Dendritic cell treated with granulocyte-macrophage colony-stimulating factor and Interleukin-4, amounts not matched to agents 40 ng/mL and 50 ng/mL, for 4 days (primary cell): Measurements from ENCODE around the gene RSPRY1.

Experiments used
- H3K27ac Mint-ChIP-seq: one replicate; pipeline ENCODE4 v1.8.0; 2022; ENCODE audit warnings: mild to moderate bottlenecking, mixed read lengths
- H3K27me3 Mint-ChIP-seq: one replicate; pipeline ENCODE4 v1.8.0; 2022; ENCODE audit warnings: mild to moderate bottlenecking, mixed read lengths
- H3K36me3 Mint-ChIP-seq: one replicate; pipeline ENCODE4 v1.8.0; 2022; ENCODE audit warnings: low read depth, mixed read lengths
- H3K4me1 Mint-ChIP-seq: one replicate; pipeline ENCODE4 v1.8.0; 2022; ENCODE audit warnings: low read depth, mixed read lengths
- H3K4me3 Mint-ChIP-seq: one replicate; pipeline ENCODE4 v1.8.0; 2022; ENCODE audit warnings: mild to moderate bottlenecking, moderate library complexity, mixed read lengths
- H3K9me3 Mint-ChIP-seq: one replicate; pipeline ENCODE4 v1.8.0; 2022; ENCODE audit warnings: mixed read lengths
- intact Hi-C: fragments of 100-400 bp; cut with micrococcal nuclease; formaldehyde crosslinking; loops from one replicate; pipeline ENCODE4 v1.15.0; 2022

The RSPRY1 gene

DNA sequence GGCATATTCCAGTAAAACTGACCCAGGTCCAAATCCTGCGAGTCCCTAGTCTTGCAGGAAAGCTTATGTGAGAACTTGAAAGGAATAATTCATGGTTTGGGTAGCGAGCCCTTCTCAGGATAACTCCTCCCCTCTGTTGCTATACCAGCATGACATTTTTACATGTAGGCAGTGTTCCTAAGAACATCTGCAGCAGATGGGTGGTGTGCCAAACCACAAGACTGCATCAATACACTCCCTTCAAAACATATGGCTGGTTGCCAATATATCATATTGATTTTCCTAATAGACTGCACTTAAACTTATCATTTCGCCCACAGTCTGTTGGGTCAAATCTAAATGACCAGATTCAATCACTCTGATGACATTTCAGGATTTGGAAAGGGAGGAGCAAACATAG, 20.2 kb upstream of the RSPRY1 start:
- Mint-ChIP-seq H3K4me1 (peaks cover 22% of the 10 kb centered on the region), H3K9me3 (no peaks in the 10 kb centered on the region), H3K27ac (peak overlapping the region; percentile 60), H3K4me3 (no peak overlapping the region), H3K36me3 (peaks cover 86% of the 10 kb centered on the region), H3K27me3 (no peaks in the 10 kb centered on the region)
- intact Hi-C loops = loop anchor here (10.0 kb wide), 1 partner anchor 201 kb away; the partner anchor contains the start of gene CETP

GRCh38 chr16:57166451-57166850, 19.7 kb upstream of the RSPRY1 start:
- Mint-ChIP-seq H3K36me3 (peaks cover 86% of the 10 kb centered on the region), H3K4me1 (peaks cover 22% of the 10 kb centered on the region), H3K4me3 (no peak overlapping the region), H3K27me3 (no peaks in the 10 kb centered on the region), H3K27ac (peak overlapping the region; percentile 60), H3K9me3 (no peaks in the 10 kb centered on the region)
- intact Hi-C loops = loop anchor here (10.0 kb wide), 1 partner anchor 202 kb away; the partner anchor contains the start of gene CETP

- peak overlapping the region; percentile 60 for H3K27ac Mint-ChIP-seq
- no peaks in the 10 kb centered on the region for H3K27me3 Mint-ChIP-seq
- peaks cover 86% of the 10 kb centered on the region for H3K36me3 Mint-ChIP-seq
- H3K9me3 Mint-ChIP-seq = no peaks in the 10 kb centered on the region
- H3K4me3 Mint-ChIP-seq = no peak overlapping the region
- intact Hi-C loops = loop anchor here (10.0 kb wide), 1 partner anchor 202 kb away; the partner anchor contains the start of gene CETP
- H3K4me1 Mint-ChIP-seq = peaks cover 22% of the 10 kb centered on the region
Measured at GRCh38 chr16:57166951-57167350, 19.2 kb upstream of the RSPRY1 start.

GRCh38 chr16:57167538-57167937, 18.6 kb upstream of the RSPRY1 start:
- H3K9me3 Mint-ChIP-seq = no peaks in the 10 kb centered on the region
- H3K27ac Mint-ChIP-seq = no peak overlapping the region
- H3K4me1 Mint-ChIP-seq = peaks cover 22% of the 10 kb centered on the region
- intact Hi-C loops = loop anchor here (10.0 kb wide), 1 partner anchor 203 kb away; the partner anchor contains the start of gene CETP
- H3K27me3 Mint-ChIP-seq = no peaks in the 10 kb centered on the region
- H3K4me3 Mint-ChIP-seq = no peak overlapping the region
- peaks cover 86% of the 10 kb centered on the region for H3K36me3 Mint-ChIP-seq

DNA sequence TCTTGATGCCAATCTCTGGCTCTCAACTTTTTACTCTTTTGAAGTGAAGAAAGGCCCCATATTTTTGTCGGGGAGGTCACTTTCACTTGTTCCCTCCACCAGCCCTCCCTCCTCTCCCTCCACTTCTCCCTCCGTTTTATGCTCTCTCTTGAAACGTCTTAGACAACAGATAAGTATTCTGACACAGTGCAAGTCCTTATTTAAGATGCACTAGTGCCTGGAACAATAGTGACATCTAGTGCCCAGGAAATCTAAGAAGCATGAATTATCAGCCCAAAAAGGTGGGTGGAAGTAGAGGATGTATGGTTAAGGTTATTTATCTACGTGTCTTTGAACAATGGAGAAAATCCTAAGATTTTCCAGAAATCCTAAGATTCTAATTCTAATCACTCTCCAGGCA, 18.2 kb upstream of the RSPRY1 start:
- no peak overlapping the region for H3K4me3 Mint-ChIP-seq
- peaks cover 24% of the 10 kb centered on the region for H3K4me1 Mint-ChIP-seq

GRCh38 chr16:57169327-57169726, 16.8 kb upstream of the RSPRY1 start:
- Mint-ChIP-seq H3K9me3 (no peaks in the 10 kb centered on the region), H3K27ac (no peak overlapping the region), H3K4me3 (no peak overlapping the region), H3K36me3 (peaks cover 86% of the 10 kb centered on the region), H3K27me3 (no peaks in the 10 kb centered on the region), H3K4me1 (peaks cover 26% of the 10 kb centered on the region)
- intact Hi-C loops = loop anchor here (10.0 kb wide), 1 partner anchor 205 kb away; the partner anchor contains the start of gene CETP

More for the DNA sequence above, 18.2 kb upstream of the RSPRY1 start:
- no peaks in the 10 kb centered on the region for H3K27me3 Mint-ChIP-seq
- intact Hi-C loops = loop anchor here (1.0 to 10.0 kb wide), 2 partner anchors 84 to 203 kb away; partner anchors contain the start of gene CETP
- H3K27ac Mint-ChIP-seq = no peak overlapping the region
- peaks cover 86% of the 10 kb centered on the region for H3K36me3 Mint-ChIP-seq
- no peaks in the 10 kb centered on the region for H3K9me3 Mint-ChIP-seq

DNA sequence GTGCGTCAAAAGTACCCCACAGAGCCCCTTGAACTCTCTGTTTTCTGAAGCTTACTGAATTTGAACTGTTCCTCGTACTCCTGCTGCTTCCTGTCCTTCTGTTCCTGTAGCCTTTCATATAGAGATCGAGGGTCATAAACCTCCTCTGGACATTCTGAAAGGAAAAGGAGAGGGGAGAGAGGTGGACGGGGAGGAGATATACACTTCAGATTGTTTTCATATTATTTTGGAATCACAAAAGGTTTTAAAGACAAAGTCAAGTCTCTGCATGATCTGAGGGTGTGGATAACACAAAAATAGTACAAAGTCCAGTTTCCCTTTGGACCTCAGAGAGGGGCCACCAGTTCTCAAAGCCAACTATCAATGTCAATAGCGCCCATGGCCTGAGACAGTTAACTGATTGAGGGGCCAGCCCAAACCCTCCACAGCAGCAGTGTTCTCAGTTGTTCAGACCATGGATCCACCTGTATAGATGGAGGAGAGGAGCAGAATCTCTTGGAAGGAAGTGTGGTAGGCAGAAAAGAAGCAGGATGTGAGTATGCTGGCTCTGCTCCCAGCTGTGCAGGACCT, 13.3 kb upstream of the RSPRY1 start:
- H3K9me3 Mint-ChIP-seq = no peaks in the 10 kb centered on the region

DNA sequence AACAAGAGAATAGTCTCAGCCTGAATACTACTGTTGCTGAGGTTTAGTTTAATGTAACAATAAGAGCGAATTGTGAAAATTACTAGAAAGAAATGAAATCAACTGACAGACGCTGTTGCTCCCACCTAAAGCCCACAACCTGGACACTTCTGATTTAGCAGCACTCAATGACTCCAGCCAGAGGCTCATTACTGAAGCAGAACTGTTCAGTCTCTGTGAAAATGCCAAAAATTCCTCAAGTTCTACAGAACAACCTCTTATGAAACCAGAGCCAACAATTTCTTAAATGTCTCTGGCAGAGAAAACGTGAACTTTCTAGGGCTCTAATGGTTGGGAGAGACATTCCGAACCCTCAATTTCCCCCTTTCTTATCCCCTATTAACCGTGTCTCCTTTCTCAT, 10.2 kb upstream of the RSPRY1 start:
- no peaks in the 10 kb centered on the region for H3K27me3 Mint-ChIP-seq
- peaks cover 71% of the 10 kb centered on the region for H3K36me3 Mint-ChIP-seq
- intact Hi-C loops = no loop called here
- H3K9me3 Mint-ChIP-seq = no peaks in the 10 kb centered on the region
- no peak overlapping the region for H3K27ac Mint-ChIP-seq
- H3K4me3 Mint-ChIP-seq = no peak overlapping the region
- H3K4me1 Mint-ChIP-seq = peaks cover 4% of the 10 kb centered on the region

More for the DNA sequence above, 13.3 kb upstream of the RSPRY1 start:
- no peaks in the 10 kb centered on the region for H3K27me3 Mint-ChIP-seq
- peaks cover 84% of the 10 kb centered on the region for H3K36me3 Mint-ChIP-seq
- intact Hi-C loops = no loop called here
- H3K4me1 Mint-ChIP-seq = peaks cover 7% of the 10 kb centered on the region
- no peak overlapping the region for H3K4me3 Mint-ChIP-seq
- no peak overlapping the region for H3K27ac Mint-ChIP-seq

GRCh38 chr16:57178196-57178595, 7.9 kb upstream of the RSPRY1 start:
- Mint-ChIP-seq H3K27ac (no peak overlapping the region), H3K4me3 (no peak overlapping the region), H3K4me1 (no peaks in the 10 kb centered on the region), H3K27me3 (no peaks in the 10 kb centered on the region), H3K36me3 (peaks cover 52% of the 10 kb centered on the region), H3K9me3 (no peaks in the 10 kb centered on the region)
- intact Hi-C loops = no loop called here

GRCh38 chr16:57178793-57179212, 7.3 kb upstream of the RSPRY1 start:
- H3K27me3 Mint-ChIP-seq = no peaks in the 10 kb centered on the region
- H3K9me3 Mint-ChIP-seq = no peaks in the 10 kb centered on the region
- H3K27ac Mint-ChIP-seq = no peak overlapping the region
- H3K4me3 Mint-ChIP-seq = no peak overlapping the region
- H3K4me1 Mint-ChIP-seq = peaks cover 3% of the 10 kb centered on the region
- intact Hi-C loops = no loop called here
- H3K36me3 Mint-ChIP-seq = peaks cover 46% of the 10 kb centered on the region

- peaks cover 41% of the 10 kb centered on the region for H3K36me3 Mint-ChIP-seq
- intact Hi-C loops = no loop called here
- no peak overlapping the region for H3K27ac Mint-ChIP-seq
- no peaks in the 10 kb centered on the region for H3K27me3 Mint-ChIP-seq
- H3K4me1 Mint-ChIP-seq = peaks cover 9% of the 10 kb centered on the region
- no peak overlapping the region for H3K4me3 Mint-ChIP-seq
- H3K9me3 Mint-ChIP-seq = no peaks in the 10 kb centered on the region
Measured at GRCh38 chr16:57179215-57179828, 6.8 kb upstream of the RSPRY1 start.

DNA sequence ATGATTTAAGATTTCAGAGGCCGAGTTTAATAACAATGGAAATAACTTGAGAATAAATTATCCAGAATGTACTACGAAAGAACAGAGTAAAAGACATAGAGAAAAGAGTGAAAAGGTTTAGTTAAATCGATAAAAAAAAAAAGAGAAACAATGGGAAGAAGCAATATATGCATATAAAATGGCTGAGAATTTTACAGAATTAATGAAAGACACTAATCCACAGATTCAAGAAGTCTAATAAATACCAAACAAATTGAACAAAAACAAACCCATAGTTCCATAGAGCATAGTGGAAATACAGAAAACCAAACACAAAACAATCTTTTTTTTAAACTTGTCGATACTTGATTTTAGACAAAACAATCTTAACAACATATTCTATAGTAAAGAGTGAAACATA, 2.0 kb upstream of the RSPRY1 start:
- peaks cover 32% of the 10 kb centered on the region for H3K36me3 Mint-ChIP-seq
- peaks cover 45% of the 10 kb centered on the region for H3K4me1 Mint-ChIP-seq
- intact Hi-C loops = loop anchor here (5.0 kb wide), 1 partner anchor 102 kb away; no protein-coding TSS in a partner anchor
- no peak overlapping the region for H3K27ac Mint-ChIP-seq
- H3K4me3 Mint-ChIP-seq = no peak overlapping the region
- H3K9me3 Mint-ChIP-seq = no peaks in the 10 kb centered on the region
- H3K27me3 Mint-ChIP-seq = no peaks in the 10 kb centered on the region

DNA sequence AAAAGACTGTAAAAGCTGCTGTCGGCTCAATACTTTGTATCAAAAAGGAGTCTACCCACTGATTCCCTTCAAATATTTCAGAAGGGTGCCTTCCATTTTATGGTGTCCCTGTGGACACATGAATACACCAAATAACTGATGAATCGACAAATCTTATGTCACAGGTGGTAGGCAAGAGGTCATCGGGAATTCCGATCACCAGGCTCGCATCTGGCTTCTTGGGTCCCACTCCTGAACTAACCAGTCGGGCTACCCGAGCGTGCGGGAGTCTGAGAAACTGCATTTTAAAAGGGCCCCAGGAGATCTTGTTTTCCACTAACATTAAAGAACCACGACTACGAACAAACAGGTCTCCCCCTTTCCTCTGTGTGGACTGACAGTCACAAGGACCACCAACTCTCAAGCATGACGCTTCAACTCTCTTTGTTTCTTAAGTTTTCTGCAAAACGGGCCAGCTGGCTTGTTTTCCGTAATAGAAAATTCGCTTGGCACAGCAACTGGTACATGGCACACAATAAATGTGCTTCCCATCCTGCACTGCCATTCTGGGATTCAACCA, 1.2 kb upstream of the RSPRY1 start:
- H3K9me3 Mint-ChIP-seq = no peaks in the 10 kb centered on the region
- H3K27me3 Mint-ChIP-seq = no peaks in the 10 kb centered on the region
- H3K27ac Mint-ChIP-seq = peak overlapping the region; percentile 93
- peaks cover 38% of the 10 kb centered on the region for H3K36me3 Mint-ChIP-seq
- peaks cover 45% of the 10 kb centered on the region for H3K4me1 Mint-ChIP-seq
- peak overlapping the region; percentile 93 for H3K4me3 Mint-ChIP-seq
- intact Hi-C loops = loop anchor here (5.0 kb wide), 1 partner anchor 103 kb away; no protein-coding TSS in a partner anchor

- Mint-ChIP-seq H3K4me3 (peak overlapping the region; percentile 93), H3K9me3 (no peaks in the 10 kb centered on the region), H3K27ac (peak overlapping the region; percentile 93), H3K36me3 (peaks cover 38% of the 10 kb centered on the region), H3K4me1 (peaks cover 45% of the 10 kb centered on the region), H3K27me3 (no peaks in the 10 kb centered on the region)
- intact Hi-C loops = no loop called here
Measured at GRCh38 chr16:57185446-57185944, 634 bp upstream of the RSPRY1 start.
